HFFc6 (cell line): ENCODE results near the gene ABCB1. TPM values are rescaled to one million over a fixed set of nuclear protein-coding genes. Genes with fewer than 3 reads are reported as not detected.

Experiments used
- DNase-seq: peaks from one replicate; pipeline ENCODE4 v3.0.0-alpha.2; 2018
- H3K27ac Mint-ChIP-seq: 2 replicates; pipeline ENCODE4 v1.8.0; 2020; ENCODE audit warnings: mild to moderate bottlenecking, mixed read lengths
- H3K27me3 Mint-ChIP-seq: 2 replicates; pipeline ENCODE4 v1.8.0; 2021; ENCODE audit warnings: mild to moderate bottlenecking, moderate library complexity, mixed read lengths; ENCODE audit not compliant: insufficient read depth
- H3K36me3 Mint-ChIP-seq: 2 replicates; pipeline ENCODE4 v1.8.0; 2021; ENCODE audit warnings: low read depth, mixed read lengths
- H3K4me1 Mint-ChIP-seq: 2 replicates; pipeline ENCODE4 v1.8.0; 2020; ENCODE audit warnings: low read depth, mixed read lengths
- H3K4me3 Mint-ChIP-seq: 2 replicates; pipeline ENCODE4 v1.8.0; 2020; ENCODE audit warnings: mild to moderate bottlenecking, moderate library complexity, mixed read lengths
- H3K9me3 Mint-ChIP-seq: 2 replicates; pipeline ENCODE4 v1.8.0; 2020; ENCODE audit warnings: mild to moderate bottlenecking, mixed read lengths
- total RNA-seq, 6 experiments: library from RNA; stranded (reverse); fragmentation: NEBNext Ultra II Directional; extraction: Animal tissue kit (Norgen Biotek cat#: 25700); gene quantifications; 2 replicates in 1 of 6; 3 replicates in 5 of 6; pipeline ENCODE4 v1.2.3, GENCODE V29; 2021
- TF ChIP-seq, protein P1 (sequence below): fragments of 200-600 bp; sonication (generic); IDR thresholded peaks from 2 replicates; pipeline ENCODE4 v1.5.0; 2021; ENCODE audit warnings: antibody characterized with exemption, mild to moderate bottlenecking

Gene ABCB1
- total RNA-seq, 6 experiments from 2014 or later, result 4.4 to 7.4 (median 5.9) TPM

GRCh38 chr7:87627634-87627994 is 26.9 kb upstream of the ABCB1 start:
- peaks cover 12% of the 10 kb centered on the region for H3K9me3 Mint-ChIP-seq
- H3K27ac Mint-ChIP-seq, result no peak overlapping the region
- no peak for DNase-seq
- no peaks in the 10 kb centered on the region; the same call in 1 of the 2 replicates for H3K27me3 Mint-ChIP-seq
- no peak overlapping the region for H3K4me3 Mint-ChIP-seq
- peaks cover 4% of the 10 kb centered on the region; the same call in 1 of the 2 replicates for H3K36me3 Mint-ChIP-seq
- no peaks in the 10 kb centered on the region; the same call in 1 of the 2 replicates for H3K4me1 Mint-ChIP-seq
- TF ChIP-seq, protein P1, sequence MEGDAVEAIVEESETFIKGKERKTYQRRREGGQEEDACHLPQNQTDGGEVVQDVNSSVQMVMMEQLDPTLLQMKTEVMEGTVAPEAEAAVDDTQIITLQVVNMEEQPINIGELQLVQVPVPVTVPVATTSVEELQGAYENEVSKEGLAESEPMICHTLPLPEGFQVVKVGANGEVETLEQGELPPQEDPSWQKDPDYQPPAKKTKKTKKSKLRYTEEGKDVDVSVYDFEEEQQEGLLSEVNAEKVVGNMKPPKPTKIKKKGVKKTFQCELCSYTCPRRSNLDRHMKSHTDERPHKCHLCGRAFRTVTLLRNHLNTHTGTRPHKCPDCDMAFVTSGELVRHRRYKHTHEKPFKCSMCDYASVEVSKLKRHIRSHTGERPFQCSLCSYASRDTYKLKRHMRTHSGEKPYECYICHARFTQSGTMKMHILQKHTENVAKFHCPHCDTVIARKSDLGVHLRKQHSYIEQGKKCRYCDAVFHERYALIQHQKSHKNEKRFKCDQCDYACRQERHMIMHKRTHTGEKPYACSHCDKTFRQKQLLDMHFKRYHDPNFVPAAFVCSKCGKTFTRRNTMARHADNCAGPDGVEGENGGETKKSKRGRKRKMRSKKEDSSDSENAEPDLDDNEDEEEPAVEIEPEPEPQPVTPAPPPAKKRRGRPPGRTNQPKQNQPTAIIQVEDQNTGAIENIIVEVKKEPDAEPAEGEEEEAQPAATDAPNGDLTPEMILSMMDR, result no peak

DNA sequence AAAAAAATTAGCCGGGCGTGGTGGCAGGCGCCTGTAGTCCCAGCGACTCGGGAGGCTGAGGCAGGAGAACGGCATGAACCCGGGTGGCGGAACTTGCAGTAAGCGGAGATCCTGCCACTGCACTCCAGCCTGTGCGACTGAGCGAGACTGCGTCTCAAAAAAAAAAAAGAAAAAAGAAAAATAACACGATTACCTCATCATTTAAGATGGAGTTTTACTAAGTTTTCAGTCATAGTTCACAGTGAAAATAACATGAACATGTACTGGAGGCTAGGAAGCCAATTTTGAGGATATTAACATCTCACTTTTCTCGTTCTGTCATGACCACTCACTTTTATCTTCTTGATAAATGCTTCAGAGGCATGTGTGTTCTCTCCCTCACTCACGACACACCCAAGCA is 24.4 kb upstream of the ABCB1 start:
- no peaks in the 10 kb centered on the region; the same call in 1 of the 2 replicates for H3K4me1 Mint-ChIP-seq
- H3K4me3 Mint-ChIP-seq, result no peak overlapping the region
- H3K27ac Mint-ChIP-seq, result no peak overlapping the region
- TF ChIP-seq, protein P1, result no peak
- peaks cover 12% of the 10 kb centered on the region for H3K9me3 Mint-ChIP-seq
- no peak for DNase-seq
- peaks cover 4% of the 10 kb centered on the region; the same call in 1 of the 2 replicates for H3K36me3 Mint-ChIP-seq
- H3K27me3 Mint-ChIP-seq, result no peaks in the 10 kb centered on the region; the same call in 1 of the 2 replicates

DNA sequence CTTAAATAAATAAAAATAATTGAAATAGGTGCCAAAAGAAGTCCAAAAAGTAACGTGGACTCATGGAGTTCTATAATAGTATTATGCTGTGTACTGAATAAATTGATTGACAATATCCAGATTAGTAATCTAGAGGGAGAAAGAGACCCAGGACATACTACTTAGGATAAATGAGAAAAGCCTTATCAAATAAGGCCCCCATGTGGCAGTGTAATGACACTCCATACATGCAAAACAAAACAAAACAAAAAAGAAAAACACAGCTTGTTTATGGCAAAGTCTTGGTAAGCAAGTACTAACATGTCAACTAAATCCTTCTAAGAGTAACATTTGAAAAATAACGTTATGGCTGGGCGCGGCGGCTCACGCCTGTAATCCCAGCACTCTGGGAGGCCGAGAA is 23.9 kb upstream of the ABCB1 start:
- Mint-ChIP-seq H3K9me3 (peaks cover 12% of the 10 kb centered on the region), H3K27ac (no peak overlapping the region), H3K4me3 (no peak overlapping the region), H3K4me1 (no peaks in the 10 kb centered on the region; the same call in 1 of the 2 replicates), H3K27me3 (no peaks in the 10 kb centered on the region; the same call in 1 of the 2 replicates), H3K36me3 (peaks cover 4% of the 10 kb centered on the region; the same call in 1 of the 2 replicates)
- TF ChIP-seq, protein P1, result peak; percentile 37; the same call in 1 of the 2 replicates
- DNase-seq, result no peak

- peaks cover 4% of the 10 kb centered on the region; the same call in 1 of the 2 replicates for H3K9me3 Mint-ChIP-seq
- no peaks in the 10 kb centered on the region for H3K4me1 Mint-ChIP-seq
- peaks cover 3% of the 10 kb centered on the region; the same call in 1 of the 2 replicates for H3K27me3 Mint-ChIP-seq
- no peak for DNase-seq
- peaks cover 6% of the 10 kb centered on the region; the same call in 1 of the 2 replicates for H3K36me3 Mint-ChIP-seq
- no peak overlapping the region for H3K27ac Mint-ChIP-seq
- TF ChIP-seq, protein P1, result no peak
- no peak overlapping the region for H3K4me3 Mint-ChIP-seq
These were observed 14.5 kb upstream of the ABCB1 start for GRCh38 chr7:87615197-87615596.

GRCh38 chr7:87609916-87610315 is 9.2 kb upstream of the ABCB1 start:
- Mint-ChIP-seq H3K4me3 (no peak overlapping the region), H3K4me1 (peaks cover 6% of the 10 kb centered on the region; the same call in 1 of the 2 replicates), H3K36me3 (peaks cover 6% of the 10 kb centered on the region; the same call in 1 of the 2 replicates), H3K9me3 (peaks cover under 1% of the 10 kb centered on the region; the same call in 1 of the 2 replicates), H3K27me3 (peaks cover 5% of the 10 kb centered on the region; the same call in 1 of the 2 replicates), H3K27ac (no peak overlapping the region)
- TF ChIP-seq, protein P1, result no peak
- no peak for DNase-seq
